WTC11 (cell line): Measurements from ENCODE around the gene KRT14. TPM values are rescaled to one million over a fixed set of nuclear protein-coding genes. Genes with fewer than 3 reads are reported as not detected.

ENCODE experiments used
- ATAC-seq: fragments of 200-7000 bp; cut with Tn5 transposase; 2 replicates; pipeline ENCODE4 v1.10.0; 2021; ENCODE audit warnings: mild to moderate bottlenecking, moderate library complexity
- CTCF ChIA-PET: fragments of 300-600 bp; sonication (Branson Sonifier 250); formaldehyde crosslinking; loops from one replicate; lab custom pipeline; 2021; ENCODE audit warnings: antibody characterized with exemption; lab: Charles Lee
- POLR2A ChIA-PET: fragments of 350-600 bp; sonication (Branson Sonifier 250); formaldehyde crosslinking; loops from one replicate; lab custom pipeline; 2021; ENCODE audit warnings: antibody characterized with exemption; lab: Charles Lee
- DNase-seq: peaks from one replicate; pipeline ENCODE4 v3.0.0; 2021; ENCODE audit warnings: low spot score
- H3K27ac Mint-ChIP-seq: 2 replicates; pipeline ENCODE4 v1.8.0; 2021; ENCODE audit warnings: mixed read lengths
- H3K27me3 Mint-ChIP-seq: 2 replicates; pipeline ENCODE4 v1.8.0; 2021; ENCODE audit warnings: low read depth, mild to moderate bottlenecking, moderate library complexity, mixed read lengths
- H3K36me3 Mint-ChIP-seq: 2 replicates; pipeline ENCODE4 v1.8.0; 2021; ENCODE audit warnings: mixed read lengths
- H3K4me1 Mint-ChIP-seq: 2 replicates; pipeline ENCODE4 v1.8.0; 2022; ENCODE audit warnings: mixed read lengths
- H3K4me3 Mint-ChIP-seq: 2 replicates; pipeline ENCODE4 v1.8.0; 2021; ENCODE audit warnings: mild to moderate bottlenecking, moderate library complexity, mixed read lengths
- H3K9me3 Mint-ChIP-seq: 2 replicates; pipeline ENCODE4 v1.8.0; 2021; ENCODE audit warnings: mixed read lengths
- ATF1 ChIP-seq: sonication (generic); formaldehyde crosslinking; IDR thresholded peaks from 2 replicates; pipeline ENCODE4 v1.8.1; 2023; ENCODE audit warnings: mild to moderate bottlenecking, moderate library complexity, missing genetic modification reagents
- CBFB ChIP-seq: sonication (generic); formaldehyde crosslinking; IDR thresholded peaks from 2 replicates; pipeline ENCODE4 v1.8.1; 2022; ENCODE audit warnings: mild to moderate bottlenecking, low read depth, missing genetic modification reagents
- CREM ChIP-seq: sonication (generic); formaldehyde crosslinking; IDR thresholded peaks from 2 replicates; pipeline ENCODE4 v1.8.1; 2022; ENCODE audit warnings: mild to moderate bottlenecking, missing genetic modification reagents, moderate library complexity
- FOXJ3 ChIP-seq: sonication (generic); formaldehyde crosslinking; IDR thresholded peaks from 2 replicates; pipeline ENCODE4 v1.9.0; 2021; ENCODE audit warnings: missing genetic modification reagents, mild to moderate bottlenecking, borderline replicate concordance
- FOXK1 ChIP-seq: sonication (generic); formaldehyde crosslinking; IDR thresholded peaks from 2 replicates; pipeline ENCODE4 v1.8.0; 2022; ENCODE audit warnings: mild to moderate bottlenecking, moderate library complexity, missing genetic modification reagents
- FOXP1 ChIP-seq: sonication (generic); formaldehyde crosslinking; IDR thresholded peaks from 2 replicates; pipeline ENCODE4 v1.8.0; 2022; ENCODE audit warnings: missing genetic modification reagents, mild to moderate bottlenecking, moderate library complexity, borderline replicate concordance
- HMGA2 ChIP-seq: fragments of 250-450 bp; sonication (Bioruptor Pico); IDR thresholded peaks from 2 replicates; pipeline ENCODE4 v1.4.0; 2021; ENCODE audit warnings: mild to moderate bottlenecking, moderate library complexity
- JAZF1 ChIP-seq: fragments of 250-450 bp; sonication (Bioruptor Pico); IDR thresholded peaks from 2 replicates; pipeline ENCODE4 v1.9.0; 2021; ENCODE audit warnings: moderate library complexity, mild to moderate bottlenecking, inconsistent platforms
- JUN ChIP-seq: sonication (generic); formaldehyde crosslinking; IDR thresholded peaks from 2 replicates; pipeline ENCODE4 v1.8.0; 2023; ENCODE audit warnings: mild to moderate bottlenecking, missing genetic modification reagents
- NFYB ChIP-seq: sonication (generic); formaldehyde crosslinking; conservative IDR thresholded peaks from 2 replicates; pipeline ENCODE4 v1.8.0; 2022; ENCODE audit warnings: low read depth, missing genetic modification reagents
- NR2C2 ChIP-seq: sonication (generic); formaldehyde crosslinking; IDR thresholded peaks from 2 replicates; pipeline ENCODE4 v1.8.0; 2022; ENCODE audit warnings: mild to moderate bottlenecking, missing genetic modification reagents
- ZNF138 ChIP-seq: sonication (generic); formaldehyde crosslinking; conservative IDR thresholded peaks from 2 replicates; pipeline ENCODE4 v1.8.1; 2022; ENCODE audit warnings: mild to moderate bottlenecking, moderate library complexity, missing genetic modification reagents
- ZNF416 ChIP-seq: fragments of 250-450 bp; sonication (Bioruptor Pico); IDR thresholded peaks from 2 replicates; pipeline ENCODE4 v1.9.0; 2021; ENCODE audit warnings: mild to moderate bottlenecking, inconsistent platforms
- total RNA-seq: library from RNA; stranded (reverse); gene quantifications from 3 replicates; pipeline ENCODE4 v1.2.3, GENCODE V29; 2021
- TF ChIP-seq, protein P1 (sequence below): fragments of 250-450 bp; sonication (Bioruptor Pico); IDR thresholded peaks from 2 replicates; pipeline ENCODE4 v1.9.0; 2021; ENCODE audit warnings: mild to moderate bottlenecking, borderline replicate concordance
- TF ChIP-seq, protein P2 (sequence below): fragments of 250-450 bp; sonication (Bioruptor Pico); IDR thresholded peaks from 2 replicates; pipeline ENCODE4 v1.9.0; 2021; ENCODE audit warnings: moderate library complexity, mild to moderate bottlenecking, inconsistent platforms, borderline replicate concordance
- TF ChIP-seq, protein P3 (sequence below): sonication (generic); formaldehyde crosslinking; IDR thresholded peaks from 2 replicates; pipeline ENCODE4 v1.8.0; 2022; ENCODE audit warnings: mild to moderate bottlenecking, missing genetic modification reagents
- TF ChIP-seq, protein P4 (sequence below): sonication (generic); formaldehyde crosslinking; conservative IDR thresholded peaks from 2 replicates; pipeline ENCODE4 v1.8.1; 2022; ENCODE audit warnings: mild to moderate bottlenecking, missing genetic modification reagents

Gene KRT14
- total RNA-seq, 1 experiment from 2014 or later, result not detected

DNA sequence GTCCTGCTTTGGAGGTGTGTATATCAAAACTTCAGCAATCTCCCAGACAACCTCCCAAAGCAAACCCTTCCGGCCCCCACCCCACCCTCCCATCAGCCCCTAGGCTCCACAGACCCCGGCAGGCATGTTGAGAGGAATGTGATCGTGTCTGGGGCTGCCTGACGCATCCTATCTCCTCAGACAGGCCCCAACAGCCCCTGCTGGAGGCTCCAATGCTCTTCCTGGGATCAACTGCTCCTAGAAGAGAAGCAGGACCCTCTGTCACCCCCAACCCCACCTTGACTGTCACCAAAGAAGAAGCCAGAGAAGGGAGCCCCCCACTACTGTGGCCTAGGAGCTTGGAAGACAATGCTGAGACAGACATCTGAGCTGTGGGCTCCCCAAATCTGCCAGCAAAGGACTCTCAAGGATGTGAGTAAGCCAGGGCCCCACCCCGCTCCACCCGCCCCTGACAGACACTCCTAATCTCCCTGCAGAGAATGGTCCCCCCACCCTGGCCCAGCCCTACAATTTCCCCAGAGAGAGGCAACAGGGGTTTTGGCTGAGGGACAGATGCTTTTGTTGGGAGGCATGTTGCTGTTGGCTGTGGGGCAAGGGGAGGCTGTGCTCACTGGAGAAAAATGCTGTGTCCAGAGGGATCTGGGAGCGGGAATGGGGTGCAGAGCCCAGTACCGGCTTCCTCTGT lies 1.6 kb upstream of the KRT14 start:
- Mint-ChIP-seq H3K36me3 (no peaks in the 10 kb centered on the region), H3K4me3 (no peak overlapping the region)
- TF ChIP-seq, protein P1, sequence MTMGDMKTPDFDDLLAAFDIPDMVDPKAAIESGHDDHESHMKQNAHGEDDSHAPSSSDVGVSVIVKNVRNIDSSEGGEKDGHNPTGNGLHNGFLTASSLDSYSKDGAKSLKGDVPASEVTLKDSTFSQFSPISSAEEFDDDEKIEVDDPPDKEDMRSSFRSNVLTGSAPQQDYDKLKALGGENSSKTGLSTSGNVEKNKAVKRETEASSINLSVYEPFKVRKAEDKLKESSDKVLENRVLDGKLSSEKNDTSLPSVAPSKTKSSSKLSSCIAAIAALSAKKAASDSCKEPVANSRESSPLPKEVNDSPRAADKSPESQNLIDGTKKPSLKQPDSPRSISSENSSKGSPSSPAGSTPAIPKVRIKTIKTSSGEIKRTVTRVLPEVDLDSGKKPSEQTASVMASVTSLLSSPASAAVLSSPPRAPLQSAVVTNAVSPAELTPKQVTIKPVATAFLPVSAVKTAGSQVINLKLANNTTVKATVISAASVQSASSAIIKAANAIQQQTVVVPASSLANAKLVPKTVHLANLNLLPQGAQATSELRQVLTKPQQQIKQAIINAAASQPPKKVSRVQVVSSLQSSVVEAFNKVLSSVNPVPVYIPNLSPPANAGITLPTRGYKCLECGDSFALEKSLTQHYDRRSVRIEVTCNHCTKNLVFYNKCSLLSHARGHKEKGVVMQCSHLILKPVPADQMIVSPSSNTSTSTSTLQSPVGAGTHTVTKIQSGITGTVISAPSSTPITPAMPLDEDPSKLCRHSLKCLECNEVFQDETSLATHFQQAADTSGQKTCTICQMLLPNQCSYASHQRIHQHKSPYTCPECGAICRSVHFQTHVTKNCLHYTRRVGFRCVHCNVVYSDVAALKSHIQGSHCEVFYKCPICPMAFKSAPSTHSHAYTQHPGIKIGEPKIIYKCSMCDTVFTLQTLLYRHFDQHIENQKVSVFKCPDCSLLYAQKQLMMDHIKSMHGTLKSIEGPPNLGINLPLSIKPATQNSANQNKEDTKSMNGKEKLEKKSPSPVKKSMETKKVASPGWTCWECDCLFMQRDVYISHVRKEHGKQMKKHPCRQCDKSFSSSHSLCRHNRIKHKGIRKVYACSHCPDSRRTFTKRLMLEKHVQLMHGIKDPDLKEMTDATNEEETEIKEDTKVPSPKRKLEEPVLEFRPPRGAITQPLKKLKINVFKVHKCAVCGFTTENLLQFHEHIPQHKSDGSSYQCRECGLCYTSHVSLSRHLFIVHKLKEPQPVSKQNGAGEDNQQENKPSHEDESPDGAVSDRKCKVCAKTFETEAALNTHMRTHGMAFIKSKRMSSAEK, result no peak
- no peak for TF ChIP-seq FOXJ3 (CRISPR knock-in tag)
- no peak for TF ChIP-seq JUN (CRISPR knock-in tag)
- TF ChIP-seq HMGA2 (CRISPR knock-in tag), result no peak
- TF ChIP-seq ZNF138, result no peak
- TF ChIP-seq, all 79 proteins: peak for 0
- Mint-ChIP-seq H3K9me3 (no peaks in the 10 kb centered on the region), H3K4me1 (peaks cover 3% of the 10 kb centered on the region), H3K27me3 (peaks cover 2% of the 10 kb centered on the region; the same call in 1 of the 2 replicates), H3K27ac (no peak overlapping the region)
- CTCF ChIA-PET, result interaction anchor here (1.3 to 1.7 kb wide), 3 partner anchors 8 to 60 kb away, joined by 4 to 6 read pairs (median 5); no protein-coding TSS in a partner anchor
- ATAC-seq, result no peak
- POLR2A ChIA-PET, result no interaction called here
- no peak for DNase-seq

DNA sequence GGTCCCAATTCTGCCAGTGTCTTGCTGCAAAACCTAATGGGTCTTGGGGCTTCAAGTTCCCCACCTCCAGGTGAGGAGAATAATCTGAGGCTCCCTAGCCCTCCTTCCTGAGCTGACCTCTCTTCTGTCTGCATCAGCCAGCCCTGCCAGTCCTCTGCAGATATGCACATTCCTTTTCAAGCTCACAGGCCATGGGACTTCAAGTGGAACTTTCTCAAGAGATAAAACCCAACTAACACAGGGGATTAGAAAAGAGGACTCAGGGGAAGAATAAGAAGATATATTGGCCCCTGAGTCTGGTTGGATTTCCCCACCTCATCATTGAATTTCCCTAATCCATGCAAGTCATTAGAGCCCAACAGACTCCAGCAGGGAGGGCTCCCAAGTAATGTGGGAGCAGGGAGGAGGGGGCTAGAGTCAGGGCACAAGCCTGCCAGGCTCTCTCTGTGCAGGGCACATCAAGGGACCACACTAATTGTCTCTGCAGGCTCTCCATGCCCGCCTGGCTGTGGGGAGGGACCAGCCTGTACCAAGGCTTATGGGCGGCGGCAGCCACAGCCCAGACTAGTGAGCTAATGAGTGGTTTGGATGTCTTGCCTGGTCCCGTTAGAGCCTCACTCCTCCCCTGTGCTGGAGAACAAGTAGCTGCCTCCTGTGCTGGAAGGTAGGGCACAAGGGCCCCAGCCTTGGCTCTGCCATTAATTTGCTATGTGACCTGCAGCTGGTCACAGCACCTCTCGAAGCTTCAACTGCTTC lies 1.2 kb downstream of the KRT14 start:
- peaks cover 3% of the 10 kb centered on the region for H3K4me1 Mint-ChIP-seq
- DNase-seq (no peak), ATAC-seq (no peak)
- no peaks in the 10 kb centered on the region for H3K36me3 Mint-ChIP-seq
- ChIA-PET POLR2A (no interaction called here), CTCF (interaction anchor here (1.0 to 3.8 kb wide), 5 partner anchors 24 to 80 kb away, joined by 3 to 22 read pairs (median 6); no protein-coding TSS in a partner anchor)
- no peak overlapping the region for H3K27ac Mint-ChIP-seq
- H3K9me3 Mint-ChIP-seq, result no peaks in the 10 kb centered on the region
- H3K4me3 Mint-ChIP-seq, result no peak overlapping the region
- H3K27me3 Mint-ChIP-seq, result peaks cover 14% of the 10 kb centered on the region
- TF ChIP-seq FOXP1 (CRISPR knock-in tag) (no peak), JAZF1 (CRISPR knock-in tag) (no peak), ZNF416 (no peak), NR2C2 (no peak), ATF1 (CRISPR knock-in tag) (no peak), CBFB (no peak), CREM (CRISPR knock-in tag) (no peak), NFYB (CRISPR knock-in tag) (no peak), FOXK1 (CRISPR knock-in tag) (no peak), HMGA2 (CRISPR knock-in tag) (no peak)
- TF ChIP-seq, protein P2, sequence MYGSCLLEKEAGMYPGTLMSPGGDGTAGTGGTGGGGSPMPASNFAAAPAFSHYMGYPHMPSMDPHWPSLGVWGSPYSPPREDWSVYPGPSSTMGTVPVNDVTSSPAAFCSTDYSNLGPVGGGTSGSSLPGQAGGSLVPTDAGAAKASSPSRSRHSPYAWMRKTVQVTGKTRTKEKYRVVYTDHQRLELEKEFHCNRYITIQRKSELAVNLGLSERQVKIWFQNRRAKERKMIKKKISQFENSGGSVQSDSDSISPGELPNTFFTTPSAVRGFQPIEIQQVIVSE (CRISPR knock-in tag), result no peak
- TF ChIP-seq, protein P1, result no peak
- TF ChIP-seq, protein P3, sequence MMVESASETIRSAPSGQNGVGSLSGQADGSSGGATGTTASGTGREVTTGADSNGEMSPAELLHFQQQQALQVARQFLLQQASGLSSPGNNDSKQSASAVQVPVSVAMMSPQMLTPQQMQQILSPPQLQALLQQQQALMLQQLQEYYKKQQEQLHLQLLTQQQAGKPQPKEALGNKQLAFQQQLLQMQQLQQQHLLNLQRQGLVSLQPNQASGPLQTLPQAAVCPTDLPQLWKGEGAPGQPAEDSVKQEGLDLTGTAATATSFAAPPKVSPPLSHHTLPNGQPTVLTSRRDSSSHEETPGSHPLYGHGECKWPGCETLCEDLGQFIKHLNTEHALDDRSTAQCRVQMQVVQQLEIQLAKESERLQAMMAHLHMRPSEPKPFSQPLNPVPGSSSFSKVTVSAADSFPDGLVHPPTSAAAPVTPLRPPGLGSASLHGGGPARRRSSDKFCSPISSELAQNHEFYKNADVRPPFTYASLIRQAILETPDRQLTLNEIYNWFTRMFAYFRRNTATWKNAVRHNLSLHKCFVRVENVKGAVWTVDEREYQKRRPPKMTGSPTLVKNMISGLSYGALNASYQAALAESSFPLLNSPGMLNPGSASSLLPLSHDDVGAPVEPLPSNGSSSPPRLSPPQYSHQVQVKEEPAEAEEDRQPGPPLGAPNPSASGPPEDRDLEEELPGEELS, result no peak
- TF ChIP-seq, protein P4, sequence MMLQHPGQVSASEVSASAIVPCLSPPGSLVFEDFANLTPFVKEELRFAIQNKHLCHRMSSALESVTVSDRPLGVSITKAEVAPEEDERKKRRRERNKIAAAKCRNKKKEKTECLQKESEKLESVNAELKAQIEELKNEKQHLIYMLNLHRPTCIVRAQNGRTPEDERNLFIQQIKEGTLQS (CRISPR knock-in tag), result no peak
